HG03565 (cell line): ENCODE results near the gene PNCK.

ENCODE experiments used
- ATAC-seq: cut with Tn5 transposase; IDR thresholded peaks from one replicate; pipeline ENCODE4 v1.9.1; 2021; ENCODE audit warnings: mild to moderate bottlenecking, moderate library complexity; ENCODE audit not compliant: unreplicated experiment

PNCK gene

DNA sequence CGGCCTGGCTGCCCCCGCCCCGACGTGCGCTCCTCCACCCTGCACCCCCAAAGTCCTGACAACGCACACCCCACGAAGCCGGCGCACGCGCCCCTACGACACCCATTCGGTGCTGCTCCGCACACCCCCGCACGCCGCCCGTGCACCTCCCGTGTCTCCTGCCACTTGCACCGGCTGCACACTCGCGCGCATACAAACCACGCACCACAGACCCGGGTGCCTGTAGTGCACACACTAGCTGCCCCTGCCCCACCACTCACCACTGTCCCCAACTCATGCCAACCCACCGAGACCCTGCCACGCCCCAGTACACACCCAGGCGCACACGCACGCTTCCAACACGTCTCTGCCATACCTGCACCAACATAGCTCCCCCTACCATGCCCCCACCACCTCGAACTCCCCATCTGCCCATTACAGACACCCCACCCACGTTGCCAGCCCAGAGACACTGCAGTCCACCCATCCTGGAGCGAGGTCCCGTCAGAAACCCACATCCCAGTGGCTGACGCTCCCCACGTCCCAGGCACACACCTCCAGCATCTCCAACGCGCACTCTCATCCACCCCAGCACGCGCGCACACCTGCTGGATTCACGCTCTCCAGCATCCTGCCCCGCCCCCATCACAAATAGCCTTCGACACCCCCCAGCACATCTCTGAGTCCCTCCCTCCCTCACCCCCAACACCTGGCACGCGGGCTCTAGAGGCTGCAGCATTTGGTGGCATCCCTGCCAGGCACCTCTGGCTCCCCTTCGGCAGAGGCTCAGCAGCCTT lies 30.8 kb downstream of the PNCK start:
- no peak for ATAC-seq

DNA sequence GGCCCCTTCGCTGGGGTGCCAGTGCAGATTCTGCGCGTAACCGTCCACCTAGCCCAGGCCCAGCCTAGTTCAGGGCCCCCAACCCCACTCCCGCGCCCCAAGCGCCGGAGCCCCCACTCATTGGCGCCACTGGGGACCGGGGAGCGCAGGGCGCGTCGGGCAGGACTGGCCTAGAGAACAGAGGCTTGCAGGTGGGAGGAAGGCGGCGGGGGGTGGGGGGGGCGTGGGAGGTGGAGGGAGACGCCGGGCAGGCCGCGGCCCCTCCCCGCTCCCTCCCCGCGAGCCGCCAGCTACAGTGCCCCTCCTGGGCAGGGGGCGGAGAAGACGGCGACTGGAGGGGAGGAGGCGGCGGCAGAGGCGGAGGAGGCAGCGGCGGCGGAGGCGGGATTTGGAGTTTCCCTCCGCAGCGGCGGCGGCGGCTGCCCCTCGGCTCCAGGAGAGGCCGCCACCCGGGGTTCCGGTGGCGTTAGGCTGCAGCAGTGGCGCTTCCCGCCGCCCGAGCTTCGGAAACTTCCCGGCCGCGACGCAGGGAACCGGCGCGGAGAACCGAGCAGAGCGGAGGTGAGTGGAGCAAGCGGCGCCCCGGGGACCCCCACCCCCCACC lies 31.5 kb downstream of the PNCK start:
- ATAC-seq = no peak

DNA sequence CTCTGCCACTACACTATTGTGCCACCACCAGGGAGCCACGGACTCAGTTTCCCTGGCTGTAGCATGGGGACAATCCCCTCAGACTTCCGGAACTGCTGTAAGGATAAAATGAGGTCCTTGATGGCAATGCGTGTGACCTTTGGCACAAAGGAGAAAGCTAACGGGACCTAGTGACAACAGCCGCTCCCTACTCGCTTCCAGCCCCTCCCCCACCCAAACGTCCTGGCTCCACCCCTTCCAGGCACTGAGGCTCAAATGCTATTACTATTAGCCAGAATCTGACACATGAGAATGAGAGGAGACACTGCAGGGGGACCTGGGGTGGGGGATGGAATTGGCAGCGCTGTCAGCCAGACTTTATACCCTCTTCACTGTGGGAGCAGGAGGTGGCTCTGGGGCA lies 32.0 kb downstream of the PNCK start:
- no peak for ATAC-seq

DNA sequence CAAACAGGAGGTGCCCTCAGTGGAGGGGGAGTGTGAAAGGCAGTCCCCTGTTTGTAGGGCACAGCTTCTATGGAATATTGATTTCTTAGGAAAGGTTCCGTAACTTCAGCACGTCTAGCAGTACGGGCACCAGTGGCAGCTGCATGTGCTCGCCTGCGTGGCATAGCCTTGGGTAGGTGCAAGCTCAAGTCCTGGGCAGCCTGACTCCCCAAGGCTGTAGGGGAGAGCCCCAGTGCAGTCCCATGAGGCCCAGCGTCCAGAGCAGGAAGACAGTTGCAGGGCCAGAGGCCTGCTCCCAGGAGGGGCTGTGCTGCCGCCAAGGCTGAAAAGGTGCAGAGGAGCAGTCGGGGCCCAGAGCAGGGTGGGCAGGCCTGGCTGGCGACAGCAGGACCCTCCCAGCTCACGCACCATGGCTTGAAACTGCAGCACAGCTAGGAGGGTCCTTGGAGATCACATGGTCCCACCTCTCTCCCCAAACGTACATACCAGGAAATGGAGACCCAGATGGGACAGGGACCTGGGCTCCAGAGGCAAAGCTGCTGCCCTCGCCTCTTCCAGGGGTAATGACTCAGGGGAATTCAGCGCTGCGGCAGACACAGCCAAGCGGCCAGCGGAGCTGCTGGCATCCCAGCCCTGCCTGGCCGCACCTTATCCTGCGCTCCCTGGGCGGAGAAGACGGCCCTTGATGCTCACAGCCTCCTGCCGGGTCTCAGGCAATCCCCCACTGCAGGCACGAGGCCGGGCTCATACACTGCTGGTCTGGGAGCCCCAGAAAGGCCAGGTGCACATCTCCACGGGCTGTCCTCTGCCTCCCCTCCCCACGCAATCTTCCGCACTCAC lies 32.7 kb downstream of the PNCK start:
- no peak for ATAC-seq

DNA sequence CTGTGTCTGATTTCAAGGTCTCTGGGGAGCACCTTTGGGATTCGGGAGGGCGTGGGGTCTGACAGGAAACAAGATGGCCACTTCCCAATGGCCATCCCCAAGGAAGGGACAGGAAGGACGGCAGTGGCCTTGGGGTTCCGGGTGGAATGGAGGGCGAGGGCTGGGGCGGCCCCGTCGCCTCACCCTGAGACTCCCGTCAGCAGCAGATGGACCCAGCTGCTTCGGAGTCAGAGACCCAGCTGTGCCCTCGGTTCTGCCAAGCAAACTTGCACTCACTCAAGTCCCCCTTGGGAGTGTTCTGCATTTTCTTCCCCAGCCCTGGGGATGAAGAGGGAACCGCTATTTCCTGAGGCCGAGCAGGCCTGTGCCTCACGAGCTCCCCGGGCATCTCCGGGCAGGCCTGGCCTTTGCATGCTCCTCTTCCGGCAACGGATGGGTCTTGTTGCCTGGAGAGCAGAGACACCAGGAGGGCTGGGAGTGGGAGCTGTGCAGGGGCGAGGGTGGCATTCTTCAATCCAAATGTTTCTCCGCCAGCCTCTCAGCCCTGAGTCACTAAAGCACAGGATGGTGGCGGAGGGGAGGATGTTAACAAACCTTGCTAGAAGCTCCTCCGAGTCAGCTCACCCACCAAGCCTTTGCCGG lies 33.4 kb downstream of the PNCK start:
- ATAC-seq = no peak

DNA sequence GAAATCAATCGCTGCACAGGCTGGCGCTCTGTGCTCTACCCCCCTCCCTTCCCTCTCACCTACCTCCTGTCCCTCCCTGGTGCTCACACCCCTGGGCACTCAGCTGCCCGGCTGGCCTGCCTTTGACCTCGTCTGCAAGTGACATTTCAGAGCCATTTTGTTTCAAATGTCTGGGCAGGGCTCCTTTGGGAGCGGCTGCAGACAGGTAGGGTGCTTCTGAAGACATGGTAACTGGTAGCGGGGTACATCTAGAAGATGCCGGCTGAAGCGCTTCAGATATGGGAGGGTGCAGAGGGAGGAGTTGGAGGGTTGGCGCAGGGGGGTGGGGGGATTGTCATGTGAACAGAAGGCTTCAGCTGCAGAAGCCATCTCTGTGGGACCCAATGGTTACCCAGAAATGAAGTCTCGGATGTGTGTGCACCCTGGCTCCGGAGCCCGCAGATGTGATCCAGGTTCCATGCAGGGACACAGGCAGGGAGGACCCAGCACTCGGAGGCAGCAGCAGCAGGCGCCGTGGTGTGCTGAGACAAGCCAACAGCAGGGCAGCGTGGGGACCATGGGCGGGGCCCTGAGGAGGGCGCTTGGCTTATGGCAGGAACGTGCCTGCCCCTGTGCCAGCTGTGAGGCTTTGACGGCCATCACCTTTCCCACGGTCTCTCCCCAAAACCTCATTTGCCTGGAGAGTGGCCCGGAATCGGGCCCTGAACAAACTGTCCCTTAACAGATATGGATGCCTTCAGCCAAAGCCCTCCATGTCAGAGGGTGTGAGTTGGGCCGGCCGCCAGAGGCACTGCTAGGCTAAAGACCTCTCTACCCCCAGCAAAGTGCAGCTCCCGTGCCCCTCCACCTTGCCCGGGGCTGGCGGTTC lies 34.2 kb downstream of the PNCK start:
- no peak for ATAC-seq

DNA sequence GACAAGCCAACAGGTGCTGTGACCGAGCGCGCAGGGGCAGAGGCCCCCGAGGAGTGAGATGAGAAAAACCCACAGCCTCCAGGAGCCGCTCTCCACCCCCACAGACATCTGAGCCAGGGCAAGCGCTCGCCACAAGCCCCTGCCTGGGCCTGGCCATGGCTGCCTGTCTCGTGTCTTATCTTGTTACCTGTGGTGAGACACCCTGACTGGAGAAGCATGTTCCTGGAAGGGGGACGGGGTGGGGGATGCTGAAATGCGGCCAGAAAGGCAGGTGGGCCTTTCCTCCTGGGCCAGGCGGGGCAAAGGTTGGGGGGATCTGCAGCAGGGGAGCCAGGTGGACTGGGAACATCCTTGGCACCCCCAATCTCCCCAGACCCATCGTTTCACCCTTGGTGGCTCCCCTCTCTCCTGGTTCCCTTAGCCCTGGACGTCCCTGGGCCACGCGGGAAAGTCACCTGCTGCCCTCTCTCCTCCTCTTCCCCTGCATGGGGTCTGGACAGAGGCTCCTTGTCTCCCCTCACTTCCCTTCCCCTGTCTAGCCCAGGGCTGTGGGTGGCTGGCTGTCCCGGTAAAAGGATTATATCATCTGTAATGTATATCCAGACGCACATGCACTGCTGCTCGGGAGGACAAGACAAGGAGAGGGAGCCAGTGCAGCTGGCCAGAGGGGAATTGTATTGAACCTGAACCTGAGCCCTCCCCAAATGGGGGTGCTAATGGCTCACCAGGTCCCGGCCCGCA lies 35.0 kb downstream of the PNCK start:
- ATAC-seq = no peak

DNA sequence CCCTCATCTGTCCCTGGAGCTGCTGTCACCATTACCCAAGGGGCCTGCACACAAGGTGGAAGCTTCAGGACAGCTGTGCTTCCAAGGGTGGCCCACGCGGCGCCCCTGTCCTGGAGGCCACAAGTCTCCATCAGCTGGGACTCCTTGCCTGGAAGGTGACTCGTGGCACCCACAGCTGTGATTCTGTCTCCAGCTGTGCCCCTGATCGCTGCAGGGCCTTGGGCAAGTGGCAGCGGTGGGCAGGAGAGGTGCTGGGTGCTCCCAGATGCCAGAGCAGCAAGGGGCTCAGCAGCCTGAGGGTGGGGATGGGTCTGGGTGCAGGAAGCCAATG lies 35.6 kb downstream of the PNCK start:
- no peak for ATAC-seq

DNA sequence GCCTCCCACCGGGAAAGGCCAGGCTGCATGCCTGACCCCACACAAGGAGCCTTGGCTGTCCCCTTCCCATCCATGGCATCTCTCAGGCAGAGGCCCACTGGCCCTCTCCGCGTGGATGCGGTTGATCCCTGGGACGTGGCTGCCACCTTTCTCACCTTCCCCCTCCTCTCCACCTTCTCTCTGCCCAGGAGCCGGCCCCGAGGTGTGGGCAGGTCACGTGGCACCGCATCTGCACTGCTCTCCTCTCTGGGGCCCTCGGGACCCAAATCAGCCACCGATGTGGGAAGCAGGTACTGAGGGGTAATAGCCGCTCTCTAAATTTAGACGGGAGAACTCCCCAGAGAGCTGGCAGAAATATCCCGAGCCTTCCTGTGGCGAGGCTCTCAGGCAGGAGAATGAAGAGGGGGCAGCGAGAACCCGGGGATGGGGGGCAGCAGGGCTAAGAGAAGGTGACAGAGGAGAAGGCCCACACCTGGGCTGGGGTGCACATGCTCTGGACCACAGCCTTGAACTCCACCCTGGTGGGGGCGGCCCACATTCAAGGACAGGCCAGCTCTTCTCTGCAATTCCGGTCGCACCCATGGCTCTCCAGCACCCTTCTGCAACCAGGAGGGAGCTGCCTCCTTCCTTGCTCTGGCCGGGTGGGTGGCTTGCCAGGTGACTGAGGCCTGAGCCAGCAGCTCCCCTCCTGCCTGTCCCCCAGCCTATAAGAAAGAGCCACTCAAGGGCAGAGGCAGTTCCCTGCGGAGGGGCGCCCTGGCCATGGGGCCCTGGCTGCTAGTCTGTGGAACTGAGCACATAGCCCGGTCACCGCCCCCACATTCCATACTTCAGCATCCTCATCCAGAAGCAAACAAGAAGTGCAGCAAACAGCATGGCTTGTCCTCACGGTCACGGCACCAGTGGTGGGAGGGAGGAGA lies 36.2 kb downstream of the PNCK start:
- ATAC-seq = no peak

DNA sequence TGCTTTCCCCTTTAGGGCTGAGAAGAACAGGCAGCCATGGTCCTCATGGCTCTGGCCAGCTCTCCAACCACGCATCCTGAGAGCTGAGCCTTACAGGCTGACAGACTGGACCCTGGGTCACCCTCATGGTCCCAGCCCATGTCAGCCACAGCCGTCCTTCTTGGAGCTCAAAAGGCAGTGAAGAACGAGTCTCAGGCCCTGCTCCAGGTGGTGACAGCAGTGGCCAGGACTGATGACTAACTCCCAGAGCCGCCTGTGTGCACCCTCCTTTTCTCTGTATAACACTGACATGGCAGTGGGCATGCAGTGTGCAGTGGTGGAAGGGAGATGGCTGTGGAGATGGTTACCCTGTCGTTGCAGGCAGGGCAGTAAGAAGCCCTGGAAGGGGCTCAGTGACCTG lies 36.9 kb downstream of the PNCK start:
- ATAC-seq = no peak

DNA sequence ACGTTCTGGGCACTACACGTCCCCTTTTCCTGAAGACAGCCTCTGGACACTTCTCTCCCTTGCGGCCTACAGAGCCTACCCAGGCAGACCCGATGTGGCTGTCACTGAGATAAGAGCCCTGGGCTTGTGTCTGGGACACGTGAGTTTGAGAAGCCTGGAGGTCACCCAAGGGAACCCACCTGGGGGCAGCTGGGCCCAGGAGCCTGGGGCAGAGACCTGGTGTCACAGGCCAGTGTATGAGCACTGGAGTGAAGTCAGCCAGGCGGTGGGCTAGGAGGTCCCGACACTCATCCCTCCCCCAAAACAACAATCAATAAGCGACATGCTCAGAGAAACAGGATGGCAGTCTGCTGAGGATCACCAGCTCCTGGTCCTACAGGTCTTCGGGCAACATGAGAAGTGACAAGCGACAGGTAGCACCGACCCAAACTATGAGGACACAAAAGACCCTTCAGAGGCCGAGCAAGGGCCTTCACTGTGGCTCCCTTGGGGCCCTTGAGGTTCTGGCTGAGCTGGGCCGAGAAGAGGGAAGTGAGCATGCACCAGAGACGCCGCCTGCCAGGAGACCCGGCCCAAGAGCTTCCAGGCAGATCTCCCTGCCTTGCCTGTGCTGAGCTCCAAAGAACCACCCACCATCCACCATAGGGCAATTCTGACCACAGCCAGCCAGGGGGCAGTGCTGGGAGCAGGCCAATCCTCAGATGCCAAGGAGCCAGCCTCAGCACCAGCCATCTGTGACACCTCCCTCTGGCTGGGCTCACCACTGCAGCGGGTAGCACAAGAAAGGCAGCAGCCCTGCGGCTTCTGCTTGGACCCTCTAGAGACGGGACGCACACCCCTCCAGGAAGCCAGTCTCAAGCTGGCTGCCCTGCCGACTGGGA lies 37.6 kb downstream of the PNCK start:
- no peak for ATAC-seq

DNA sequence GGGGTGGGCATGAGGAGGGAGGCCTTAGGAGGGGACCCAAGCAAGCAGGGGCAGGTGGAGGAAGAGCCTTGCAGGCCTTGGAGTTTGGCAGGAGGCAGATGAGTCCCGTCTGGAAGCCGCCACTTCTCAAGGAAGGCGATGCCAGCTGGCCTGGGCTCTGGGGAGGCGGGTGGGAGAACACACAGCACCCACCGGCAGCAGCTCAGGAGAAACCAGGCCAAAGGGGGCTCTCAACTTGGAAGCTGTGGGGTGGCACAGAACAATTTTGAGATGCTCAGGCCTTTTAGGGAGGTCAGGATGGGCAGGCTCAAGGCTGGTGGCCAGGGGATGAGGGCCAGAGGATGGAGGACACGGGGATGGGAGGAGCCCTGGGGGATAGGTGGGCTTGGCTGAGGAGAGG lies 38.2 kb downstream of the PNCK start:
- ATAC-seq = no peak

DNA sequence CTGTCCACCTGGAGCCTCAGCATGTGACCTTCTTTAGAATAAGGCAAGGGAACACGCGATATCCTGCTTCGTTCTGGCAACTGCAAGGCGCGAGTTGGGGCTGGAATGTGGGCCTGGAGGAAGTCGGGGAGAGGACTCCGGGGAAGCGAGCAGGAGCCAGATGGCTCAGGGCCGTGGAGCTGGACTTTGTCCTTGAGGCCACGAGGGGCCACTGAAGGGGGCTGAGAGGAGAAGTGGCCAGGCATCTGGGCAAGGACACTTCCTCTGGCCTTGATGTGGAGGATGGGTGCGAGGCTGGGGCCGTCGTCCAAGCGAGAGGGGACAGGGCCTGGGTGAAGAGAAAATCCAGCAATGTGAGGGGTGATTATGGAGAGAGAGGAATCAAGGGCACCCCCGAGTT lies 38.8 kb downstream of the PNCK start:
- no peak for ATAC-seq

DNA sequence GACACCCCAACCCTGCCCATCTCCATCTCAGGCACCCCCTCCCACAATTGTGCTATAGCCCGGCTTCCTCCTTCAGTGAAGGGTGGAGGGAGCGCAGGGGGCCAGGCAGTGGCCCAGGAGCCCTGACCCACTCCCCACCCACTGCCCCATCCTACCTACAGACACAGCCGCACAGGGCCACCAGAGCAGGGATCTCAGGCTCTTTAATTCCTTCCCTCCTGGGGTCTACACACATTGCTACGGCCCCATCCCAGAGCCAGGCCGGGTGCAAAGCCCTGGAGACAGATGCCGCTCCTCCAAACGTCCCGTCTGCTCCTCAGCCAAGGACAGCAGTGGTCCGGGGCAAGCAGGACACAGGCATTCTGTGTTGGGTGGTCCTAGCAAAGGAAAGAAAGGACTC lies 39.4 kb downstream of the PNCK start:
- ATAC-seq = no peak

DNA sequence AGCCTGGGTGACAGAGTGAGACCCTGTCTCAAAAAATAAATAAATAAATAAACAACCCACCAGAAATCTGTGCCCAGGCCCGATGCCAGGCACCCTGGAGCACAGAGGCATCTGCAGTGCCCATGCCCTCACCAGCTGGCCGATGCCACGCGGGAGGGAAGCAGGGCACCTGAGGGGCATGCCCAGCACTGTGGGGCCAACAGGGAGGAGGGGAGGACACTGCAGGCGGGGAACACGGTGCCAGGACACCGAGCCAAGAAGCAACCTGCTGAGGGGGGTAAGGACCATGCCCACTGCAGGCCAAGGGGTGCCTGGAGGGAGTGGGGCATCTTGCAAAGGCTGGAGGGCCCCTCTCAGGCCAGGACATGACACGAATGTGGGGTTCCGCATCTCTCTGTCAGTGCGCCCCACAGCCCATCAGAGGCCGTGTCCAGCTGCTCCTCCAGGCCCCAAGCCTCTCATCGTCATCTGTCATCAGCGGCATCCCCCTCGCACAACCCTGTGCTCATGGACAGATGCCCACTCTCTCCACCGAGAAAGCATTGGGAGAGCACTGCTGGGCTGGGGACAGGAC lies 39.9 kb downstream of the PNCK start:
- no peak for ATAC-seq

DNA sequence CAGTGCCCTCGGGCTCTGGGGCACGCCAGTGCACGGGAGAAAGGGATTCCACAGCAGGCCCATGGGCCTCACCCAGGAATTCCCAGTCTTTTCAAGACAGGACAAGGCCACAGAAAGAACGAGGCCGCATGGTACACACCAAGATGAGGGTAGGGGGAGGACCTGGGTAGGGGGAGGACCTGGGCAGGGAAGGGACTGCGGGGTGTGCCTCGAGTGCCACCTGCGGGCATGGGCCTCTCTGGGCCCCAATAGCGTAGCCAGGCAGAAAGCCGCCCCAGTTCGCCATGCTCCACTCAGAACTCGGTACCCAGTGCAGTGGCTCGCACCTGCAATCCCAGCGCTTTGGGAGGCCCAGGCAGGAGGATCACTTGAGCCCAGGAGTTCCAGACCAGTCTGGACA lies 40.6 kb downstream of the PNCK start:
- ATAC-seq = no peak

DNA sequence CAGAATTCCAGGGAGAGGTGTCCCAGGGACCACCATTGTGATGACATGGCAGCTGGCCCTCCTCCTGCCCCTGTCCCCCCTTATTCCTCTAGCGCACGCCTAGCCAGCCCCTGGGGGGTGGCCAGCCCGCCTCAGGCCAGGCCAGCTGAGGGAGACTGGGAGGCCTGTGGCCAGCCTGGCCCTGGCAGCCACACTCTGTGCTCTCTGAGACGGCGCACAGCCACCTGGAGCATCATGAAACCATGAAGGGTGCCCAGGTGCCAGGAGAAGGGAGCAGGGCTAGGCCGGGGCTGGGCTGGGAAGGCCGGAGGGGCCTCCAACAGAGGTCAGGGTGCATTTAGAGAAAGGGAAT lies 41.0 kb downstream of the PNCK start:
- no peak for ATAC-seq
